SIG-M5 treated with dmso at 0.1 percent for 504 hours (cell line): ENCODE measurements around the gene AKT3.

Source experiments
- DNase-seq: peaks from one replicate; lab custom pipeline; 2025; ENCODE audit not compliant: unreplicated experiment; lab: John Stamatoyannopoulos, UW

The AKT3 gene

GRCh38 chr1:243494741-243495431 is 355.2 kb downstream of the AKT3 start:
- DNase-seq, result no peak

DNA sequence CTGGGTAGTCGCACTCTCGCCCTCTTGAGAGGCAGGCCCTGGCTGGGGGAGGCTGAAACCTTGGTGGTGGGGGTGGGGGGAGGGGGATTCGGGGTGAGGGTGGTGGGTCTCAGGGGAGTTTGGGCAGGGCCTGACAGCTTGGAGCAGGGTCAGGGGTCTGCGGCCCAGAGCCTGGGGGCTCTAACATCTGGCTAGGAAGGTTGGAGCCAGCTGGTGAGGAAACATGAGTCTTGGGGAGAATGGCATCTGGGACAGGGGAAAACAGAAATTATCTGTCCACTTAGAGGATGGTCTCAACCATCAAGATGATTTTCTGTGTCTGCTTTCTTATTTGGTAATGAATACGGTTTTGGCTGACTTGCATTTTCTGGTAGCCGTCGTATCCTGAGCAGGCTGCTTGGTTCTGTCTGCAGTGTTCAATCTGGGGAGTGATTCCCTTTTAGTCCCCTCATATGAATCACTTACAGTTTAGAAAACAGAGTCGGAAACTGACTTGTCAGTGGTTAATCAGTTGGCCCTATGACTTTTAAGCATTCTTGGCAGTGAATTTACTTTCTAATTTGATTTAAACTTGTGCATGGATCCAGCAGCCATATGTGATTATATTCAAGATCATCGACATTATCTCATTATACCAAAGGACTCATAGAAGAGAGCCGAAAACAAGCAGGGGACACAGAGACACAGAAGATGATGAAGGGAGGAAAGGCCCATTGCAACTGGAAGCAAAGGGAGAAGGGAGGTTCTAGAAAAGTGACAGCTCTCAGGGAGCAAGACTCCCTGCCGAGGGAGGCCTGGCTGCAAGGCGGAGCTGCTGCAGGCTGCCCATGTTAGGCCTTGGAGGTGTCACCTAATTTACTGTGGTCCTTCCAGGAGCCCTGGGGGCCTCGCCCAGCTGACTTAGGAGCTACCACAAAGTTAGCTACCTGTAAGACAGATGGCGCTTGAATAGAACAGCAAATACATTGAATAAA is 356.6 kb downstream of the AKT3 start:
- DNase-seq, result no peak

- no peak for DNase-seq
Measured at GRCh38 chr1:243490748-243491686, 359.0 kb downstream of the AKT3 start.

DNA sequence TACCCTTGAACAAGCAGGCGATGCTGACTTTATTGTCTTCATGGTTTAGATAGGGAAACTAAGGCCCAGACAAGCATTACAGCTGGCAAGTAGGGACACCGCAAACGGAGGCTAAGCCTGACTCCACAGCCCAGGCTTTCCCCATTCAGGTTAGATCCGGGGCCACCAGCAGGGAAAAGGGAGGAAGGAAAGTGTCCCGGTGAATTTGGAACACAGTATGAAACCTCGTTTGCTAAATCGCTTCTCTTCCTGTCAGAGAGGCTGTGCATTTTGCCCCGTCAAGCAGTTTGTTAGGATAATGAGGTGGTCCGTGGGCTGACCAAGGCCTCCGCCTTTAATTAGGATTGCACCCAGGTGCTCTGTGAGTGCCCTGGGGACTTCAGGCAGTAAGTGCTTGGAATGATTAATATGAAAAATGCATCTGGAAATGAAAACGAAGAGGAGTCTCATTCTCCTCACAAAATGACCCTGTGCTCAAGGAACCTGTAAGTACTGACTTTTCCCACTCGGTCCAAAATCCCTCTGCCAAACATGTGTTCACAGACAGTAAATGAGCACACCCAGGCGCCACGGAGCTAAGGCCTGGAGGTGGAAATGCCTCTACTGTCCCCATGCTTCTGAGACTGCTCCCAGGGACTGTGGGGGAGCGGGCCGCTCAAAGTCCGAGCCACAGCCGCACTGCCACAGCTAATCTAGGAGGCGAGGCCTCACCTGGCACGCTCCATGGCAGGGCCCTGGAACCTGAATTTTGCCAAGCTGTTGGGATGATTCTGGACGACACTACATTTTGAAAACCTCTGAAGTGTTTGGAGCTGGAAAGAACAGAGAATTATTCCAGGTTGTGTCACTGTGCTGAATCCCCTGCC is 360.1 kb downstream of the AKT3 start:
- no peak for DNase-seq

- no peak for DNase-seq
Measured at GRCh38 chr1:243489158-243489527, 360.9 kb downstream of the AKT3 start.

- no peak for DNase-seq
Measured at GRCh38 chr1:243488459-243489157, 361.4 kb downstream of the AKT3 start.

DNA sequence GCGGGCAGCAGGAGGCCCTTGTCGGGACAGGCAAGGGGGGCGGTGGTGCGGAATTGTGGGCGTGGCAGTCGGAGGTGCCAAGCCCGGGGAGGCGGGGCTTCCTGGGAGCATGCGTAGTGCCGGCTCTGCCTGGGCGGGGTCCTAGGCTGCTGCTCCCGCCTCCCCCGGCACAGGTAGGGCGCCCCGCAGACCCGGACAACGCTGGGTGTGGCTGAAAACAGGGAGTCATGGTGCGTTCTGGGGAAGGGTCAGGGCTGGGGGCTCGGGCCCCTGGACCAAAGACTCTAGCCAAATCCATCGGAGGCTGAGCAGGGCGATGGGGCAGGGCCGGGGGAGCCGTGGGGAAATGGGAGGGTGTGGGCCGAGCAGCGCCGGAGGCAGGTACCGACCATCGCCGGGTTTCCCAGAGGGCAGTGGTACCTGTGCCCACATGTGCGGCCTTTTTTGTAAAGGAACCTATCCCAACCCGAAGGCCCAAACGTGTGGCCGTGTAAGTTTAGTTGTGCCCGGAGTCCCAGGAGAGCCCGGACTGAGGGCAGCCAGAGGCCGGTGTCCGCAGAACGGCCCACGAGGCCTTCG is 362.3 kb downstream of the AKT3 start:
- DNase-seq, result no peak

- DNase-seq, result no peak
Measured at GRCh38 chr1:243487036-243487648, 362.9 kb downstream of the AKT3 start.

DNA sequence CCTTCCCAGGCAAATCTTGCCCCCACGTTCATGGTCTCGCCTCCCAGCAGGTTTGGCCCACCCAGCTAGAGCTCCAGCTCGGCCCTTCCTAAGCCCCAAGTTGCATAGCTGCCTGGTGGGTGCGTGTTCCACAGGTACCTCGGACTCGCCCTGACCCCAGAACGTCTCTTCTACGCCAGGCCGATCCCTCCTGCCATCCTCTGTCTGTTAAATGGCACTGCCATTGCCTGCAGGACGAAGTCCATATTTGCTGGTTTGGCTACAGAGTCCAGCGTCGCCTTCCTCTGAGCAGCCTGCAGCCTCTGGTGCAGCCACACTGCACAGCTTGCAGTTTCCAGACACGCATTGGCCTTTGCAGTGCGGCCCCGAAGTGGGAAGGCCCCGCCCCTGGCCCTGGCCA is 366.1 kb downstream of the AKT3 start:
- no peak for DNase-seq

GRCh38 chr1:243483071-243483771 is 366.8 kb downstream of the AKT3 start:
- no peak for DNase-seq

GRCh38 chr1:243482141-243483022 is 367.7 kb downstream of the AKT3 start:
- DNase-seq, result no peak

DNA sequence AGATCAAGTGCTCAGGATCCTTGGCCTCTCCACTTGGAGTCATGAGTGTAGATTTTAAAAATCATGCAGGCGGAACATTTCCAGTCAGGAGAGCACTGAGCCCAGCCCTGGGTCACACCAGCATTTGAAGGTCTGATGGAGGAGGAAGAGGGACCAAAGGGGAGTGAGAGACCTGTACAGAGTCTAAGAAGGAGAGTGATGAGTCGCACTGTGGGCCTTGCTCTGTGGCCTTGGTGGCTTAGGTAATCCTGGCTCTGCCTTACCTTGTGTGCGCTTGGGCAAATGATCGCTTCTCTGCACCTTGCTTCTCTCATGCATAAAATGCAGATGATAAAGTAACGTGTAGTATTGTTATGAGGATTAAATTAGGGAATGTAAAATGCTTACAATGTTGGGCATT is 368.9 kb downstream of the AKT3 start:
- no peak for DNase-seq

- peak; percentile 93 for DNase-seq
Measured at GRCh38 chr1:243477731-243478290, 372.2 kb downstream of the AKT3 start.

DNA sequence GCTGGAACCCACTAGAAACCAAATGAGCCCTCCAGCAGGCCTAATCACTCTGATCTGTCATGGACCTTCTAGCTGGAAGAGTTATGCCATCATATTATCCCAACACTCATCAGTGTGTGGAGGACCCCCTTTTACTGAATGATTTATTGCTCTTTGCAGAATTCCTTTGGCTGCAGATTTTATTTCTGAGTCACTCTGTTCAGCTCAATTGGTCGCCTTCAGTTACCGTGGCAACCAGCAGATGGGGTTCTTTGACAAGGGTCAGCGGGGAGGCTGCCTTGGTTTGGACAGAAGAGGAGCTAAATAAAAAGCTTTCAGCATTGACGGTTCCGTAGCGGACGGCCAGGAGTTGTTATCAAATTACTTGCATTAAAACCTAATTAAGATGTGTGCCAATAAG is 374.1 kb downstream of the AKT3 start:
- DNase-seq, result no peak

DNA sequence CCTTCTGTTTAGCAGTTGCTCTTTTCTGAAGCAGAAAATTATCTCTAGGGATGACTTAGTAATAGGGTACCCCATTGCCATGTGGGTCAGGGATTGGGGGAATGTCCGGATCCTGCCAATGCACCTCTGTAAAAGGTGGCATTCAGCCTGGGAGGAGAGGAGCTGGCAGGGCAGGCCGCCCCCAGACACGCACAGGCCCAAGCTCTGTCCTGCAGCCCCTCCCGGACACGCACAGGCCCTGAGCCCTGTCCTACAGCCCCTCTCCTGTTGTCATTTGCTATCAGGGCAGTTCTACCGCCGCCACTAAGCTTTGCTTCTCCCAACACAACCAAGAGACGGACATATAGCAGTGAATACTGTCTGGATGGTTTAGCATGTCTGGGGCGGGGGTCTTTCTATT is 375.1 kb downstream of the AKT3 start:
- DNase-seq, result no peak

GRCh38 chr1:243474136-243474881 is 375.7 kb downstream of the AKT3 start:
- DNase-seq, result no peak
